Natural killer cell (primary cell): Measurements from ENCODE around the gene TEX53. TPM values are rescaled to one million over a fixed set of nuclear protein-coding genes. Genes with fewer than 3 reads are reported as not detected.
A peak's percentile ranks its signal among the peaks of the same experiment; 100 is the strongest.

Experiments used
- ATAC-seq, 3 donors: fragments of 150-1000 bp in 2 of 3; fragments of 200-7000 bp in 1 of 3; cut with Tn5 transposase; 1 replicate in 1 of 3; 2 replicates in 2 of 3; pipeline ENCODE4 v1.10.0; 2021; ENCODE audit warnings: mild to moderate bottlenecking in 2 of 3, moderate library complexity in 2 of 3
- DNase-seq, 2 donors: peaks; one replicate each; pipeline versions ENCODE4 v3.0.0 to v3.0.0-alpha.2; 2013 to 2021; ENCODE audit warnings: mixed read lengths in 1 of 2
- H3K27ac ChIP-seq: one replicate; pipeline ENCODE4 v1.5.1; 2013; ENCODE audit warnings: mild to moderate bottlenecking, low read length
- H3K27me3 ChIP-seq: one replicate; pipeline ENCODE4 v1.6.1; 2013; ENCODE audit warnings: low read length; ENCODE audit not compliant: control insufficient read depth, insufficient read depth
- H3K36me3 ChIP-seq: one replicate; pipeline ENCODE4 v1.6.1; 2013; ENCODE audit warnings: low read length; ENCODE audit not compliant: control insufficient read depth, insufficient read depth
- H3K4me1 ChIP-seq: one replicate; pipeline ENCODE4 v1.6.1; 2013; ENCODE audit warnings: low read length; ENCODE audit not compliant: control insufficient read depth, insufficient read depth
- H3K4me3 ChIP-seq: one replicate; pipeline ENCODE4 v1.5.1; 2013; ENCODE audit warnings: low read length
- H3K9me3 ChIP-seq: one replicate; pipeline ENCODE4 v1.6.1; 2013; ENCODE audit warnings: low read length; ENCODE audit not compliant: control insufficient read depth, insufficient read depth
- H3K27ac Mint-ChIP-seq, 2 donors: one replicate each; pipeline ENCODE4 v1.8.0; 2022; ENCODE audit warnings: mild to moderate bottlenecking in 2 of 2, mixed read lengths in 2 of 2, moderate library complexity in 1 of 2
- H3K27me3 Mint-ChIP-seq, 2 donors: one replicate each; pipeline ENCODE4 v1.8.0; 2022; ENCODE audit warnings: low read depth in 2 of 2, mixed read lengths in 2 of 2
- H3K36me3 Mint-ChIP-seq: one replicate; pipeline ENCODE4 v1.8.0; 2022; ENCODE audit warnings: mixed read lengths
- H3K4me1 Mint-ChIP-seq, 2 donors: one replicate each; pipeline ENCODE4 v1.8.0; 2022; ENCODE audit warnings: mixed read lengths in 2 of 2
- H3K4me3 Mint-ChIP-seq: one replicate; pipeline ENCODE4 v1.8.0; 2022; ENCODE audit warnings: mild to moderate bottlenecking, moderate library complexity, mixed read lengths
- H3K9me3 Mint-ChIP-seq, 2 donors: one replicate each; pipeline ENCODE4 v1.8.0; 2022; ENCODE audit warnings: mixed read lengths in 2 of 2
- CTCF ChIP-seq: fragments of 200-600 bp; IDR thresholded peaks from one replicate; pipeline ENCODE4 v1.8.0; 2022; ENCODE audit warnings: antibody characterized with exemption
- WGBS: methylation state at CpG from one replicate; pipeline ENCODE4 v1.1.7; 2013; ENCODE audit warnings: missing lambda C conversion rate; ENCODE audit not compliant: insufficient coverage; 5-methylcytosine and 5-hydroxymethylcytosine counted together
- intact Hi-C: fragments of 100-400 bp; cut with micrococcal nuclease; formaldehyde crosslinking; loops from one replicate; pipeline ENCODE4 v1.14.2; 2022
- total RNA-seq, 4 donors: library from RNA; stranded (reverse); fragments of 120-200 nt in 1 of 4; gene quantifications; one replicate each; pipeline versions ENCODE4 v1.2.3 to v1.2.4, GENCODE V29; 2013 to 2022

The TEX53 gene
- total RNA-seq, 3 donors from 2014 or later (not counting 1 experiment from before 2014, with no cell fraction given) = not detected

- Histone ChIP-seq H3K9me3 (no peaks in the 10 kb centered on the region), H3K27ac (no peak overlapping the region), H3K36me3 (no peaks in the 10 kb centered on the region), H3K4me3 (no peak overlapping the region), H3K27me3 (no peaks in the 10 kb centered on the region), H3K4me1 (peaks cover 4% of the 10 kb centered on the region)
- H3K36me3 Mint-ChIP-seq = no peaks in the 10 kb centered on the region
- H3K4me1 Mint-ChIP-seq = no peaks in the 10 kb centered on the region
- intact Hi-C loops = no loop called here
- ATAC-seq (no peak), DNase-seq (no peak)
- TF ChIP-seq CTCF = no peak
- H3K4me3 Mint-ChIP-seq = no peak overlapping the region
- H3K27ac Mint-ChIP-seq = no peak overlapping the region
- peaks cover 5 to 15% of the 10 kb centered on the region in 2 donors for H3K27me3 Mint-ChIP-seq
- H3K9me3 Mint-ChIP-seq = no peaks in the 10 kb centered on the region
- 100% methylated on average over 1 of the region's 3 CpGs for WGBS
These were observed 31.5 kb upstream of the TEX53 start for GRCh38 chr9:114688909-114689610.

GRCh38 chr9:114688379-114688778 is 30.8 kb upstream of the TEX53 start:
- no peaks in the 10 kb centered on the region for H3K36me3 ChIP-seq
- H3K27ac ChIP-seq = no peak overlapping the region
- 96% methylated on average over 3 of the region's 4 CpGs for WGBS
- Mint-ChIP-seq H3K4me1 (no peaks in the 10 kb centered on the region), H3K9me3 (no peaks in the 10 kb centered on the region), H3K36me3 (no peaks in the 10 kb centered on the region), H3K27ac (no peak overlapping the region), H3K4me3 (no peak overlapping the region), H3K27me3 (peaks cover 5 to 15% of the 10 kb centered on the region in 2 donors)
- H3K27me3 ChIP-seq = no peaks in the 10 kb centered on the region
- H3K4me3 ChIP-seq = no peak overlapping the region
- H3K4me1 ChIP-seq = peaks cover 4% of the 10 kb centered on the region
- no peaks in the 10 kb centered on the region for H3K9me3 ChIP-seq
- no peak for TF ChIP-seq CTCF
- DNase-seq (no peak), ATAC-seq (no peak)
- intact Hi-C loops = no loop called here

GRCh38 chr9:114687034-114687433 is 29.4 kb upstream of the TEX53 start:
- peaks cover 5% of the 10 kb centered on the region for H3K4me1 ChIP-seq
- H3K4me1 Mint-ChIP-seq = no peaks in the 10 kb centered on the region
- DNase-seq = no peak
- no peak overlapping the region for H3K4me3 ChIP-seq
- H3K36me3 Mint-ChIP-seq = no peaks in the 10 kb centered on the region
- peaks cover 5 to 13% of the 10 kb centered on the region in 2 donors for H3K27me3 Mint-ChIP-seq
- ATAC-seq = no peak
- intact Hi-C loops = no loop called here
- H3K36me3 ChIP-seq = no peaks in the 10 kb centered on the region
- no peak overlapping the region for H3K27ac Mint-ChIP-seq
- no peaks in the 10 kb centered on the region for H3K27me3 ChIP-seq
- TF ChIP-seq CTCF = no peak
- no peak overlapping the region for H3K4me3 Mint-ChIP-seq
- H3K9me3 Mint-ChIP-seq = no peaks in the 10 kb centered on the region
- H3K9me3 ChIP-seq = no peaks in the 10 kb centered on the region
- H3K27ac ChIP-seq = no peak overlapping the region

GRCh38 chr9:114685951-114686350 is 28.3 kb upstream of the TEX53 start:
- H3K27ac ChIP-seq = no peak overlapping the region
- Mint-ChIP-seq H3K36me3 (no peaks in the 10 kb centered on the region), H3K4me3 (no peak overlapping the region), H3K9me3 (no peaks in the 10 kb centered on the region), H3K27me3 (peaks cover 2 to 4% of the 10 kb centered on the region in 2 donors), H3K4me1 (peaks cover 0 to 5% of the 10 kb centered on the region in 2 donors), H3K27ac (no peak overlapping the region)
- H3K4me3 ChIP-seq = no peak overlapping the region
- peaks cover 6% of the 10 kb centered on the region for H3K4me1 ChIP-seq
- 25% methylated on average over 3 of the region's 5 CpGs for WGBS
- H3K27me3 ChIP-seq = no peaks in the 10 kb centered on the region
- no peaks in the 10 kb centered on the region for H3K9me3 ChIP-seq
- no peaks in the 10 kb centered on the region for H3K36me3 ChIP-seq
- TF ChIP-seq CTCF = no peak
- intact Hi-C loops = no loop called here
- ATAC-seq (no peak), DNase-seq (peak in 1 of 2 donors; percentile 41)
